Measurements from ENCODE around the gene WDFY1. TPM values are rescaled to one million over a fixed set of nuclear protein-coding genes. Genes with fewer than 3 reads are reported as not detected.

The WDFY1 gene
- total RNA-seq, 2 experiments from 2014 or later = 33.3 to 45.3 TPM

DNA sequence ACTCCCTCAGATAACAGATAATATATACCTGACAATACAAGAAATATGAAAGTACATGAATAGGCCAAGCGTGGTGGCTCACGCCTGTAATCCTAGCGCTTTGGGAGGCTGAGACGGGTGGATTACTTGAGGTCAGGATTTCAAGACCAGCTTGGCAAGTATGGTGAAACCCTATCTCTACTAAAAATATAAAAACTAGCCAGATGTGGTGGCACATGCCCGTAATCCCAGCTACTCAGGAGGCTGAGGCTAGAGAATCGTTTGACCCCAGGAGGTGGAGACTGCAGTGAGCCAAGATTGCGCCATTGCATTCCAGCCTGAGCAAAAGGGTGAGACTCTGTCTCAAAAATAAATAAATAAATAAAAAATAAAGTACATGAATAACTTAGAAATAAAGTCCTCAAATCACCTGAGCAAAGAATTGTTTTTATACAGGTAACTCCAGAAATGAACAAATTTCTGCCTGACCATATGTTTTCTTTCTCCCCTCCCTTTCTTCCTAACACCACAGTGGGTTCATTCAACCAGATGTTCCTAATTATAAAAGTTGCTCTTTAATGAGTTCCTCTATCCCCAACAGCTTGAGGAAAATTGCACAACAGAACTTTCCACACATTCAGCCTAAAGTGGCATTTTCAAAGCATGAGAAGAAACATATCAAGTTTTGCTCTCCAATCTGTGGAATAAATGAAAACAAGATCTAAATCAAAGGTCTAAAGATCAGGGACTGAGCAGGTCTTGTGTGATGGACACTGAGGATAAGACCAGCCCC lies 74.1 kb downstream of the WDFY1 start:
- Histone ChIP-seq H3K4me2 (ENCODE audit: low read length) (no peak overlapping the region), H3K4me3 (ENCODE audit: low read depth, low read length, poor library complexity, severe bottlenecking) (no peak overlapping the region), H3K27ac (ENCODE audit: low read depth, low read length, poor library complexity, severe bottlenecking) (no peak overlapping the region), H3K36me3 (ENCODE audit: insufficient read depth, low read length) (no peaks in the 10 kb centered on the region), H3K9me2 (ENCODE audit: insufficient read depth, low read length) (no peaks in the 10 kb centered on the region), H2AFZ (ENCODE audit: low read length) (no peak overlapping the region), H4K20me1 (ENCODE audit: insufficient read depth, low read length) (no peaks in the 10 kb centered on the region), H3K79me2 (ENCODE audit: insufficient read depth, low read depth, low read length) (no peaks in the 10 kb centered on the region), H3K9me3 (ENCODE audit: low read length) (no peaks in the 10 kb centered on the region), H3K4me1 (ENCODE audit: insufficient read depth, low read length, poor library complexity, severe bottlenecking) (peaks cover 9% of the 10 kb centered on the region)
- ChIA-PET CTCF (ENCODE audit: unreplicated experiment) (no interaction called here), POLR2A (no interaction called here)
- intact Hi-C loops (cut with micrococcal nuclease; ENCODE audit: unreplicated experiment) = no loop called here
- BruUV-seq (replicated peaks) = no TSS peak
- TF ChIP-seq EZH2phosphoT487 (IDR thresholded peaks at IDR 0.05; ENCODE audit: borderline replicate concordance, low read depth, low read length) = no peak
- TF ChIP-seq, protein P1, sequence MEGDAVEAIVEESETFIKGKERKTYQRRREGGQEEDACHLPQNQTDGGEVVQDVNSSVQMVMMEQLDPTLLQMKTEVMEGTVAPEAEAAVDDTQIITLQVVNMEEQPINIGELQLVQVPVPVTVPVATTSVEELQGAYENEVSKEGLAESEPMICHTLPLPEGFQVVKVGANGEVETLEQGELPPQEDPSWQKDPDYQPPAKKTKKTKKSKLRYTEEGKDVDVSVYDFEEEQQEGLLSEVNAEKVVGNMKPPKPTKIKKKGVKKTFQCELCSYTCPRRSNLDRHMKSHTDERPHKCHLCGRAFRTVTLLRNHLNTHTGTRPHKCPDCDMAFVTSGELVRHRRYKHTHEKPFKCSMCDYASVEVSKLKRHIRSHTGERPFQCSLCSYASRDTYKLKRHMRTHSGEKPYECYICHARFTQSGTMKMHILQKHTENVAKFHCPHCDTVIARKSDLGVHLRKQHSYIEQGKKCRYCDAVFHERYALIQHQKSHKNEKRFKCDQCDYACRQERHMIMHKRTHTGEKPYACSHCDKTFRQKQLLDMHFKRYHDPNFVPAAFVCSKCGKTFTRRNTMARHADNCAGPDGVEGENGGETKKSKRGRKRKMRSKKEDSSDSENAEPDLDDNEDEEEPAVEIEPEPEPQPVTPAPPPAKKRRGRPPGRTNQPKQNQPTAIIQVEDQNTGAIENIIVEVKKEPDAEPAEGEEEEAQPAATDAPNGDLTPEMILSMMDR (conservative IDR thresholded peaks at IDR 0.05; ENCODE audit: low read length) = no peak
- DNase-seq (ENCODE audit: low spot score) = no peak

DNA sequence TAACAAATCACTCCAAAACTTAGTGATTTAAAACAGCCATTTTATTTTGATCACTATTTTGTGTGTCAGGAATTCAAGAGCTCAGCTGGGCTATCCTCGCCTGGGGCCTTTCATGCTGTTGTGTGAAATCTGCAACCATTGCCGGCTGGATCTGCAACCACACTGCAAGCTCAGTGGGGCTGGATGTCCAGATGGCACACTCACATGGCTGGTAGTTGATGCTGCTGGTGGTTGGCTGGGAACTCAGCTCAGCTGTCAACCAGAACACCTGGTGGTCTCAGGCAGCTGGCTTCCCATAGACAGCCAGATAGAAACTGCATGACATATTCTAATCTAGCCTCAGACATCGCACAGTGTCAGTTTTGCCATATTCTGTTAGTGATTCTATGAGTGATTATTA lies 77.1 kb downstream of the WDFY1 start:
- Histone ChIP-seq H3K36me3 (ENCODE audit: insufficient read depth, low read length) (no peaks in the 10 kb centered on the region), H3K9me3 (ENCODE audit: low read length) (no peaks in the 10 kb centered on the region), H3K4me2 (ENCODE audit: low read length) (0 out of 2 replicates have a peak overlapping the region, but pooled peaks have one; percentile 15), H3K27ac (ENCODE audit: low read depth, low read length, poor library complexity, severe bottlenecking) (no peak overlapping the region), H3K79me2 (ENCODE audit: insufficient read depth, low read depth, low read length) (no peaks in the 10 kb centered on the region), H4K20me1 (ENCODE audit: insufficient read depth, low read length) (no peaks in the 10 kb centered on the region), H3K9me2 (ENCODE audit: insufficient read depth, low read length) (no peaks in the 10 kb centered on the region), H3K4me3 (ENCODE audit: low read depth, low read length, poor library complexity, severe bottlenecking) (no peak overlapping the region), H3K4me1 (ENCODE audit: insufficient read depth, low read length, poor library complexity, severe bottlenecking) (peaks cover 16% of the 10 kb centered on the region), H2AFZ (ENCODE audit: low read length) (no peak overlapping the region)
- ChIA-PET CTCF (ENCODE audit: unreplicated experiment) (no interaction called here), POLR2A (interaction anchor here (0.6 to 1.2 kb wide), 4 partner anchors 20 to 77 kb away, joined by 3 to 4 read pairs (median 3); partner anchors contain the start of gene WDFY1)
- no peak for TF ChIP-seq EZH2phosphoT487 (IDR thresholded peaks at IDR 0.05; ENCODE audit: borderline replicate concordance, low read depth, low read length)
- TF ChIP-seq, protein P1 (conservative IDR thresholded peaks at IDR 0.05; ENCODE audit: low read length) = no peak
- BruUV-seq (replicated peaks) = no TSS peak
- intact Hi-C loops (cut with micrococcal nuclease; ENCODE audit: unreplicated experiment) = loop anchor here (10.0 kb wide), 1 partner anchor 413 kb away; no protein-coding TSS in a partner anchor
- DNase-seq (ENCODE audit: low spot score) = peak; percentile 70
